K562 (cell line): ENCODE data around the gene NSMCE1. TPM values are rescaled to one million over a fixed set of nuclear protein-coding genes. Genes with fewer than 3 reads are reported as not detected.

ENCODE experiments used
- ATAC-seq: fragments of 200-7000 bp; cut with Tn5 transposase; 3 replicates; pipeline ENCODE4 v1.9.1; 2020; ENCODE audit warnings: moderate library complexity
- BruUV-seq: library from RNA; stranded (reverse); fragments of 400-500 nt; replicated peaks from 2 replicates; lab custom pipeline; 2021; lab: Mats Ljungman, UMichigan
- CTCF ChIA-PET: fragments of 300-600 bp; formaldehyde crosslinking; extraction: SDS; loops from one replicate; lab custom pipeline; 2021; ENCODE audit warnings: low intra/inter-chr PET ratio; lab: Yijun Ruan, JAX
- POLR2A ChIA-PET: fragments of 300-600, 350-650 bp; sonication (Branson Sonifier 250); formaldehyde crosslinking; extraction: SDS; loops from one replicate; lab custom pipeline; 2021; ENCODE audit warnings: antibody characterized with exemption, inconsistent platforms; lab: Yijun Ruan, JAX
- DNase-seq, 4 experiments: peaks; one replicate each; pipeline versions ENCODE4 v3.0.0 to v3.0.0-alpha.2; 2011 to 2018; ENCODE audit warnings: low spot score in 3 of 4, mixed read lengths in 3 of 4; ENCODE audit errors: extremely low read depth in 1 of 4
- FAIRE-seq: peaks from 2 replicates; lab custom pipeline; 2011; peaks lifted over from hg19 to GRCh38; lab: Jason Lieb, UNC
- H2AFZ ChIP-seq: 2 replicates; pipeline ENCODE4 v1.6.0; 2011; ENCODE audit warnings: low read depth, low read length, control low read depth, inconsistent platforms
- H3K27ac ChIP-seq: fragments of 200-600 bp; 3 replicates; pipeline ENCODE4 v1.8.0; 2011; ENCODE audit warnings: low read depth, mild to moderate bottlenecking, control low read depth, inconsistent platforms, low read length, moderate library complexity, mixed read lengths; ENCODE audit errors: extremely low read depth
- H3K27me3 ChIP-seq, 2 experiments: fragments of 300-600 bp in 1 of 2; 2 replicates in 1 of 2; 3 replicates in 1 of 2; pipeline versions ENCODE4 v1.6.0 to v1.8.0; 2011; ENCODE audit warnings: inconsistent platforms in 2 of 2, low read length in 2 of 2, mild to moderate bottlenecking in 1 of 2, mixed read lengths in 1 of 2, moderate library complexity in 1 of 2; ENCODE audit not compliant: control insufficient read depth in 2 of 2, insufficient read depth in 2 of 2
- H3K36me3 ChIP-seq: fragments of 300-600 bp; 3 replicates; pipeline ENCODE4 v1.8.0; 2011; ENCODE audit warnings: mild to moderate bottlenecking, low read length, inconsistent platforms; ENCODE audit not compliant: control insufficient read depth, insufficient read depth
- H3K4me1 ChIP-seq, 2 experiments: fragments of 200-600 bp in 1 of 2; replicated peaks in 1 of 2; 2 replicates in 1 of 2; 3 replicates in 1 of 2; pipeline versions ENCODE4 v1.5.1 to v1.8.0; 2011; ENCODE audit warnings: inconsistent platforms in 2 of 2, low read length in 2 of 2, mild to moderate bottlenecking in 1 of 2, mixed read lengths in 1 of 2, moderate library complexity in 1 of 2; ENCODE audit not compliant: control insufficient read depth in 2 of 2, insufficient read depth in 2 of 2
- H3K4me2 ChIP-seq: 2 replicates; pipeline ENCODE4 v1.6.1; 2011; ENCODE audit warnings: low read length, control low read depth, inconsistent platforms, mixed read lengths; ENCODE audit not compliant: insufficient read depth
- H3K4me3 ChIP-seq: fragments of 200-600 bp; sonication (generic), shearing (Covaris generic); 2 replicates; pipeline ENCODE4 v1.5.1; 2016; ENCODE audit warnings: control low read depth, inconsistent platforms
- H3K79me2 ChIP-seq: fragments of 200-600 bp; 3 replicates; pipeline ENCODE4 v1.8.0; 2011; ENCODE audit warnings: low read length, inconsistent platforms; ENCODE audit not compliant: control insufficient read depth, insufficient read depth
- H3K9ac ChIP-seq, 2 experiments: 2 replicates each; pipeline versions ENCODE4 v1.6.0 to v1.6.1; 2011; ENCODE audit warnings: low read depth in 2 of 2, low read length in 2 of 2, control low read depth in 1 of 2, inconsistent platforms in 1 of 2, mild to moderate bottlenecking in 1 of 2, mixed read lengths in 1 of 2; ENCODE audit not compliant: insufficient read depth in 1 of 2
- H3K9me1 ChIP-seq: one replicate; pipeline ENCODE4 v1.6.0; 2011; ENCODE audit warnings: inconsistent platforms, mild to moderate bottlenecking, low read length, moderate library complexity; ENCODE audit not compliant: control insufficient read depth, insufficient read depth
- H3K9me3 ChIP-seq: replicated peaks from 2 replicates; pipeline ENCODE4 v1.5.1; 2011; ENCODE audit warnings: low read depth, low read length, inconsistent platforms; ENCODE audit not compliant: control insufficient read depth, insufficient read depth
- H4K20me1 ChIP-seq: replicated peaks from 2 replicates; pipeline ENCODE4 v1.6.1; 2011; ENCODE audit warnings: low read length, inconsistent platforms, mixed read lengths; ENCODE audit not compliant: control insufficient read depth, insufficient read depth
- BDP1 ChIP-seq: IDR thresholded peaks from 3 replicates; pipeline ENCODE4 v1.6.1; 2011; ENCODE audit not compliant: insufficient read length, insufficient read depth
- GATAD2B ChIP-seq: fragments of 450-650 bp; IDR thresholded peaks from 2 replicates; pipeline ENCODE4 v1.6.1; 2017; ENCODE audit warnings: mild to moderate bottlenecking, borderline replicate concordance
- KDM4B ChIP-seq, 2 experiments: fragments of 450-650 bp in 1 of 2; sonication (generic) in 1 of 2; IDR thresholded peaks; 2 replicates each; pipeline ENCODE4 v1.6.1; 2016 to 2017; ENCODE audit warnings: borderline replicate concordance in 2 of 2, antibody characterized with exemption in 1 of 2, low read depth in 1 of 2, mild to moderate bottlenecking in 1 of 2
- NR1H2 ChIP-seq: sonication (generic); formaldehyde crosslinking; IDR thresholded peaks from 2 replicates; pipeline ENCODE4 v1.4.0; 2020; ENCODE audit warnings: mild to moderate bottlenecking, missing genetic modification reagents
- ZFP1 ChIP-seq: fragments of 450-650 bp; formaldehyde crosslinking; IDR thresholded peaks from 2 replicates; pipeline ENCODE4 v1.4.0; 2020; ENCODE audit warnings: mild to moderate bottlenecking, mixed read lengths
- ZNF165 ChIP-seq: fragments of 250-450 bp; sonication (Bioruptor Pico); IDR thresholded peaks from 2 replicates; pipeline ENCODE4 v1.4.0; 2020; ENCODE audit warnings: borderline replicate concordance
- ZNF778 ChIP-seq: fragments of 450-650 bp; formaldehyde crosslinking; IDR thresholded peaks from 2 replicates; pipeline ENCODE4 v1.4.0; 2020; ENCODE audit warnings: mild to moderate bottlenecking, moderate library complexity
- WGBS: fragments of 100-300 bp; shearing (Covaris generic); methylation state at CpG from one replicate; pipeline ENCODE4 v1.1.6; 2016; ENCODE audit warnings: low coverage, mixed read lengths; ENCODE audit not compliant: insufficient coverage; ENCODE audit errors: missing lambda C conversion rate; 5-methylcytosine and 5-hydroxymethylcytosine counted together
- in situ Hi-C: fragments of 300-500 bp; cut with MboI; formaldehyde crosslinking; loops from 4 replicates; pipeline ENCODE4 v1.15.0; 2018; ENCODE audit warnings: inconsistent platforms, mixed read lengths
- intact Hi-C: fragments of 100-400 bp; cut with micrococcal nuclease; formaldehyde crosslinking; loops from 2 replicates; pipeline ENCODE4 v1.14.2; 2022
- polyA plus RNA-seq, 8 experiments: library from polyadenylated mRNA; depleted of rRNA in 4 of 8; stranded (reverse) in 5 of 8; unstranded in 3 of 8; fragments of >200 nt; fragmentation: Nextera tagmentation in 2 of 8; fragmentation: Illumina TruSeq in 1 of 8; extraction: Ambion mirVana in 2 of 8; extraction: Trizol in 1 of 8; gene quantifications; 2 replicates each; pipeline versions ENCODE4 v1.2.1 to v1.2.3, GENCODE V29; 2011 to 2014; ENCODE audit warnings: inconsistent platforms in 1 of 8, missing spikeins in 1 of 8
- total RNA-seq, 7 experiments: library from RNA; depleted of rRNA in 6 of 7; stranded (reverse); fragments of >200 nt in 6 of 7; fragmentation: Illumina TruSeq in 2 of 7; extraction: Trizol in 2 of 7; gene quantifications; 2 replicates each; pipeline versions ENCODE4 v1.2.1 to v1.2.3, GENCODE V29; 2011 to 2021; ENCODE audit warnings: low replicate concordance in 1 of 7
- TF ChIP-seq, protein P1 (sequence below): fragments of 250-450 bp; sonication (Bioruptor Pico); IDR thresholded peaks from 2 replicates; pipeline ENCODE4 v1.4.0; 2020; ENCODE audit warnings: mild to moderate bottlenecking, moderate library complexity
- TF ChIP-seq, protein P2 (sequence below): fragments of 450-650 bp; IDR thresholded peaks from 2 replicates; pipeline ENCODE4 v1.6.1; 2017; ENCODE audit warnings: antibody characterized with exemption, mild to moderate bottlenecking

The NSMCE1 gene
- total and polyA plus RNA-seq, 9 of the 15 experiments (the other 6 are each of a cell fraction or from before 2014, with no cell fraction given), result 52.1 to 163 (median 61.5) TPM

DNA sequence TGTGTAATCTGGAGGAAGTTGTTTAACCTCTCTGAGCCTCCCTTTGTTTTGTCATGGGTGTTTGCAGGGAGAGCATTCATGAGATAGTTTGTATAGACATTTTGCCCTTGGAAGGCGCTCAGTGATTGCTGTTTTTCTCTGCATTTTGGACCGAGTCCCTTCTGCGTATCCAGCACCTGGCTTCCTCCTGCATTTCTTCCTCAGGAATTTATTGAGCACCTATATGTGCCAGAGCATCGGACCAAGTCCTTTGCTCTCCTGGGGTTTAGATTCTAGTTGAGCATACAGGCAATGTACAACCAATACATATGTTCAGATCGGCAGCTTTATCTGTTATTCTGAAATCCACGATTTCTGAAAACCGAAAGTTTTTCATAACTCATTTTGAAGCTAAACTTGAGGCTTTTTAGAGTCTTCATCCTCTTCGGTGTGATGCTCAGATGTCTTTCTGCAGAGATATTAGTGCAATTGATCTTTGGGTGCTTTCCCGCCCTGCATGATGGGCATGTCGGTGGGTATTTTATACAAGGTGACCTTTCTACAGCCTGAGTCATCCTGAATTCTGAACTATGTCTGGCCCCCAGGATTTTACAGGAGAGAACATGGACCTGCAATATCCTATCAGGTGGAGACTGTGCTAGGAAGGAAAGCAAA lies 49.3 kb upstream of the NSMCE1 start:
- no peaks in the 10 kb centered on the region for H3K9me3 ChIP-seq
- no peaks in the 10 kb centered on the region for H3K9me1 ChIP-seq
- POLR2A ChIA-PET, result interaction anchor here (0.6 to 0.7 kb wide), 2 partner anchors 11 to 59 kb away, joined by 3 to 4 read pairs; no protein-coding TSS in a partner anchor
- BruUV-seq, result no TSS peak
- H3K79me2 ChIP-seq, result no peaks in the 10 kb centered on the region
- H3K4me2 ChIP-seq, result no peak overlapping the region
- DNase-seq, result no peak
- peaks cover 6 to 37% of the 10 kb centered on the region in 2 experiments; a peak in 4 of 5 replicates for H3K27me3 ChIP-seq
- FAIRE-seq, result no peak
- H3K36me3 ChIP-seq, result no peaks in the 10 kb centered on the region
- no peak overlapping the region for H3K9ac ChIP-seq
- H3K27ac ChIP-seq, result no peak overlapping the region
- intact Hi-C loops (no loop called here), in situ Hi-C loops (no loop called here)
- H3K4me3 ChIP-seq, result no peak overlapping the region
- ATAC-seq, result no peak
- H2AFZ ChIP-seq, result no peak overlapping the region
- peaks cover 4 to 14% of the 10 kb centered on the region in 2 experiments; a peak in 4 of 5 replicates for H3K4me1 ChIP-seq
- TF ChIP-seq ZNF165 (CRISPR knock-in tag) (no peak), KDM4B (IDR thresholded peaks at IDR 0.05; ENCODE audit: borderline replicate concordance in 2 of 2, low read depth in 1 of 2) (no peak), BDP1 (no peak), GATAD2B (no peak)
- TF ChIP-seq, all 486 proteins: peak for 0
- peaks cover 7% of the 10 kb centered on the region; the same call in 1 of the 2 replicates for H4K20me1 ChIP-seq
- CTCF ChIA-PET, result no interaction called here
- WGBS, result 27% methylated on average over 10 of the region's 10 CpGs

DNA sequence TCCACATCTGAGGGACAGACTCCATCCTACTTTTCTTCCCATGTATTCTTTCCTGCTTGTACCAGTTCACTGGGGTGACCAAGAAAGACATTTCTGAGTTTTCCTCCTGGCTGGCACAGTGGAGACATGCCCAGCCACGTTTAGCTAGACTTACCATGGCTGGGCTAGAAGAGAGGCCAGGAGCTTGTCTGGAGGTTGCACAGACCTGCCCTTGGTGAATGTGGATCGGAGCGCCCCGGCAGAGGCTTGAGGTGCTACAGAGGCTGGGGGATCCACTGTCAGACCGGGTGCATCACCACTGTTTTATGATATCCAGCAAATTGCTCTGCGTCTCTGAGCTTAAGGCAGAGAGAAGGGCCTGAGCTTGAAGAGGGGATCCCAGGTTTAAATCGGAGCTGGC lies 48.7 kb upstream of the NSMCE1 start:
- Histone ChIP-seq H2AFZ (no peak overlapping the region), H3K4me1 (peaks cover 4 to 14% of the 10 kb centered on the region in 2 experiments; a peak in 4 of 5 replicates), H3K4me3 (no peak overlapping the region), H3K36me3 (no peaks in the 10 kb centered on the region), H3K4me2 (no peak overlapping the region), H3K9me1 (no peaks in the 10 kb centered on the region), H3K9me3 (no peaks in the 10 kb centered on the region), H3K27me3 (peaks cover 6 to 41% of the 10 kb centered on the region in 2 experiments; a peak in 4 of 5 replicates), H3K27ac (no peak overlapping the region), H3K79me2 (no peaks in the 10 kb centered on the region), H3K9ac (no peak overlapping the region), H4K20me1 (peaks cover 7% of the 10 kb centered on the region; the same call in 1 of the 2 replicates)
- POLR2A ChIA-PET, result interaction anchor here (0.6 to 0.7 kb wide), 2 partner anchors 12 to 59 kb away, joined by 3 to 4 read pairs; no protein-coding TSS in a partner anchor
- ATAC-seq (no peak), DNase-seq (no peak), FAIRE-seq (no peak)
- CTCF ChIA-PET, result no interaction called here
- no TSS peak for BruUV-seq
- 22% methylated on average over 6 of the region's 7 CpGs for WGBS
- in situ Hi-C loops, result no loop called here
- intact Hi-C loops, result no loop called here
- TF ChIP-seq NR1H2 (CRISPR knock-in tag) (no peak), ZFP1 (CRISPR knock-in tag) (no peak), ZNF778 (CRISPR knock-in tag) (no peak)
- TF ChIP-seq, protein P1, sequence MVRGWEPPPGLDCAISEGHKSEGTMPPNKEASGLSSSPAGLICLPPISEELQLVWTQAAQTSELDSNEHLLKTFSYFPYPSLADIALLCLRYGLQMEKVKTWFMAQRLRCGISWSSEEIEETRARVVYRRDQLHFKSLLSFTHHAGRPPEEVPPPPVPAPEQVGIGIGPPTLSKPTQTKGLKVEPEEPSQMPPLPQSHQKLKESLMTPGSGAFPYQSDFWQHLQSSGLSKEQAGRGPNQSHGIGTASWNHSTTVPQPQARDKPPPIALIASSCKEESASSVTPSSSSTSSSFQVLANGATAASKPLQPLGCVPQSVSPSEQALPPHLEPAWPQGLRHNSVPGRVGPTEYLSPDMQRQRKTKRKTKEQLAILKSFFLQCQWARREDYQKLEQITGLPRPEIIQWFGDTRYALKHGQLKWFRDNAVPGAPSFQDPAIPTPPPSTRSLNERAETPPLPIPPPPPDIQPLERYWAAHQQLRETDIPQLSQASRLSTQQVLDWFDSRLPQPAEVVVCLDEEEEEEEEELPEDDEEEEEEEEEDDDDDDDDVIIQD (CRISPR knock-in tag), result no peak
- TF ChIP-seq, protein P2, sequence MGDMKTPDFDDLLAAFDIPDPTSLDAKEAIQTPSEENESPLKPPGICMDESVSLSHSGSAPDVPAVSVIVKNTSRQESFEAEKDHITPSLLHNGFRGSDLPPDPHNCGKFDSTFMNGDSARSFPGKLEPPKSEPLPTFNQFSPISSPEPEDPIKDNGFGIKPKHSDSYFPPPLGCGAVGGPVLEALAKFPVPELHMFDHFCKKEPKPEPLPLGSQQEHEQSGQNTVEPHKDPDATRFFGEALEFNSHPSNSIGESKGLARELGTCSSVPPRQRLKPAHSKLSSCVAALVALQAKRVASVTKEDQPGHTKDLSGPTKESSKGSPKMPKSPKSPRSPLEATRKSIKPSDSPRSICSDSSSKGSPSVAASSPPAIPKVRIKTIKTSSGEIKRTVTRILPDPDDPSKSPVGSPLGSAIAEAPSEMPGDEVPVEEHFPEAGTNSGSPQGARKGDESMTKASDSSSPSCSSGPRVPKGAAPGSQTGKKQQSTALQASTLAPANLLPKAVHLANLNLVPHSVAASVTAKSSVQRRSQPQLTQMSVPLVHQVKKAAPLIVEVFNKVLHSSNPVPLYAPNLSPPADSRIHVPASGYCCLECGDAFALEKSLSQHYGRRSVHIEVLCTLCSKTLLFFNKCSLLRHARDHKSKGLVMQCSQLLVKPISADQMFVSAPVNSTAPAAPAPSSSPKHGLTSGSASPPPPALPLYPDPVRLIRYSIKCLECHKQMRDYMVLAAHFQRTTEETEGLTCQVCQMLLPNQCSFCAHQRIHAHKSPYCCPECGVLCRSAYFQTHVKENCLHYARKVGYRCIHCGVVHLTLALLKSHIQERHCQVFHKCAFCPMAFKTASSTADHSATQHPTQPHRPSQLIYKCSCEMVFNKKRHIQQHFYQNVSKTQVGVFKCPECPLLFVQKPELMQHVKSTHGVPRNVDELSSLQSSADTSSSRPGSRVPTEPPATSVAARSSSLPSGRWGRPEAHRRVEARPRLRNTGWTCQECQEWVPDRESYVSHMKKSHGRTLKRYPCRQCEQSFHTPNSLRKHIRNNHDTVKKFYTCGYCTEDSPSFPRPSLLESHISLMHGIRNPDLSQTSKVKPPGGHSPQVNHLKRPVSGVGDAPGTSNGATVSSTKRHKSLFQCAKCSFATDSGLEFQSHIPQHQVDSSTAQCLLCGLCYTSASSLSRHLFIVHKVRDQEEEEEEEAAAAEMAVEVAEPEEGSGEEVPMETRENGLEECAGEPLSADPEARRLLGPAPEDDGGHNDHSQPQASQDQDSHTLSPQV, result no peak
